ENCODE results near the gene ATP6AP1.
"Not testable (repeated sequence)": the region's sequence is repeated elsewhere in the genome, so short reads cannot be mapped to it uniquely, and the experiment has no call there.

Gene ATP6AP1

DNA sequence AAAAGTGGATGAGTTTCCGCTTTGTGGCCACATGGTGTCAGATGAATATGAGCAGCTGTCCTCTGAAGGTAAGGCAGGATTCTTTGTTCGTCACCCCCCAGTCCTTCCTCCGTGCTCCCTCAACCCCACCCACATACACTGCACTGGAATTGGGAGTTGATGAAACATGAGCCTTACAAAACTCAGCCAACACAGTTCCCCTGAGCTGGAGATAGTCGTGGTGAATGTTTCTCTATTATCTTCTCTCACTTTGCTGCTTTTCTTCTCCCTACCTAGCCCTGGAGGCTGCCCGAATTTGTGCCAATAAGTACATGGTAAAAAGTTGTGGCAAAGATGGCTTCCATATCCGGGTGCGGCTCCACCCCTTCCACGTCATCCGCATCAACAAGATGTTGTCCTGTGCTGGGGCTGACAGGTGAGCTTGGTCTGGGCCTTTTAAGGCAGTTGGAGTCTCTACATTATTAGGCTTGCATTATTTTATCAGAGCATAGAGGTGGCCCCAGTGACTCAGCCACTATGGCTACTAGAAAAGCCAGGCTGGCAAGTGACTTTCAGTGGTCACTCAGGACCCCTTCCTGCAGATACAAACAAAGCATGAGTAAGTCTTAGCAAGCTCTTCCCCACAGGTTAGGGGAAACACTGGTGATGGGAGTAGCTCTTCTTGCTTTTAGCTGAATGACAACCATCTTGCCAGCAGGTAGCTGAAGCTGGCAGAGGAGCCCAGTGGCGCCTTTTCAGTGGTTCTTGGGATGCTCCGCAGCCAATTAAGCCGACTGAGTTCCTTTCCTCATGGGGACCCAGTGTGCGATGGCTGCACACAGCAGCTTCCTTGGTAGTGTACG, 28.7 kb upstream of the ATP6AP1 start:
- DNase-seq = no peak

- DNase-seq = not testable (repeated sequence)
Observed at GRCh38 chrX:154400369-154400817, 28.1 kb upstream of the ATP6AP1 start.

DNA sequence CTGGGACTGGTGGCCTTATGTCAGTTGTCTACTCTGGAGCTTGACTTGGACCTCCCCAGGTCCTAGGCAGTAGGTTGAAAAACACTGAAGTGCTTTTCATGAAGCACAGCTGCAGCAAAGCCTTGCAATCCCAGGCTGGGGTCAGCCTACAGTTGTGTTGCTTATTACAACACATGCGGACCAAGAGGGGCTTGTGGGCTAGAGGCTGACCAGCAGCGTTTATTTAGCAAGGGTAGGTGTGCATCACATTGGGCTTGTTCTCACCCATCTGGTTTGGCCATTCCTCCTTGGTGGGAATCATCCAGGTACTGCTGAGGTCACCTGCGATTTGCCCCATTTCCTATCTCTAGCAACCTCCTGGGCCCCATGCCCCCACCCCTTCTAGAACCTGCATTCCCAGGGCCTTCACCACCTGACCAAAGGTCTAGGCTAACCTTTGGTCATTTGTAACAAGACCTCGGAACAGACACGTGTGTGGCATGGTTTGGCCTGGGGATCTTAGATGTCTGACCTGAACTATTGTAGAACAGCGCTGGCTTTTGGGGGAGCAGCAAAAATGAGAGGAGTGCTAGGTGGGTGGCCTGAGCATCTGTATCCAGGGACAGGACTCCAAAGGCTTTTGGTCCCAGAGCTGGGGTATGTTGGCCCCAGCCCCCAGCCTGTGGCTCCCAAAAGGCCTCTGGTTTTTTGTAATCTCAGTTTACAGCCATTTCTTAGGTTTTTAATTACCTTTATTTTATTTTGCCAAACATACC, 27.3 kb upstream of the ATP6AP1 start:
- no peak for DNase-seq

GRCh38 chrX:154401918-154402621, 26.4 kb upstream of the ATP6AP1 start:
- DNase-seq = no peak

DNA sequence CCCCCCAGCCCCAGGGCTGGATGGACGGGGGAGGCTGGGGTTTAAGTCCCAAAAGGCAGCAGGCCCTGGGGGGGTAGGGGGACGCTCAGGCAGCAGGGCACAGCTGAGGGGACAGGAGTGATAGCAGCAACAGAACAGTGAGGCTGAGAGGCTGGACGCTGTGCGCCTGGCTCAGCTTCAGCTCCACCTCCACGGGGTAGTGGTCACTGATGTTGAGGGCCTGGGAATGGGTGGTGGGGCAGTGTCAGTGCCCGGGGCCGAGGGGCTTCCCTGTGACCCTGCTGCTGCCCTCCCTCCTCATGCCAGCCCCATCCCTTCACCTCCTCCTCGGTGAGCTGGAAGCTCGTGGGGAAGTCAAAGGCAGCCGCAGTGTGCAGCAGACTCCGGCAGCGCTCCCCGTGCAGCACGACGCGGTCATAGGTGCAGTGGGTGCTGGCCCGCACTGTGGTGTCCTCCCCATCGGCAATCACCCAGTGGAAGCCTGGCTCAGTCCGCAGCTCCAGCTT, 25.8 kb upstream of the ATP6AP1 start:
- DNase-seq = no peak

GRCh38 chrX:154403192-154403591, 25.3 kb upstream of the ATP6AP1 start:
- DNase-seq = no peak

DNA sequence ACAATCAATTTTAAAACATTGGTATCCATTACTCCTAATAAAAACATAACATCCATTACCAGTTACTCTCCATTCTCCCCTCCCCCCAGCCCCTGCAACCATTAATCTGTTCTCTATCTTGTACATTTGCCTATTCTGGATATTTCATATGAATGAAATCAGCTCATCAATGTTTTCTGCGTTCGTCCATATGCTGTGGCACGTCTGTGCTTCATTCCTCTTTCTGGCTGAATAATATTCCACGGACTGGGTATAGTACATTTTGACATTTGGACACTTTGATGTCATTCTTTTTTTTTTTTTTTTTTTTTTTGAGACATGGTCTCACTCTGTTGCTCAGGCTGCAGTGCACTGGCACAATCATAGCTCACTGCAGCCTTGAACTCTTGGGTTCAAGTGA, 24.6 kb upstream of the ATP6AP1 start:
- no peak for DNase-seq

DNA sequence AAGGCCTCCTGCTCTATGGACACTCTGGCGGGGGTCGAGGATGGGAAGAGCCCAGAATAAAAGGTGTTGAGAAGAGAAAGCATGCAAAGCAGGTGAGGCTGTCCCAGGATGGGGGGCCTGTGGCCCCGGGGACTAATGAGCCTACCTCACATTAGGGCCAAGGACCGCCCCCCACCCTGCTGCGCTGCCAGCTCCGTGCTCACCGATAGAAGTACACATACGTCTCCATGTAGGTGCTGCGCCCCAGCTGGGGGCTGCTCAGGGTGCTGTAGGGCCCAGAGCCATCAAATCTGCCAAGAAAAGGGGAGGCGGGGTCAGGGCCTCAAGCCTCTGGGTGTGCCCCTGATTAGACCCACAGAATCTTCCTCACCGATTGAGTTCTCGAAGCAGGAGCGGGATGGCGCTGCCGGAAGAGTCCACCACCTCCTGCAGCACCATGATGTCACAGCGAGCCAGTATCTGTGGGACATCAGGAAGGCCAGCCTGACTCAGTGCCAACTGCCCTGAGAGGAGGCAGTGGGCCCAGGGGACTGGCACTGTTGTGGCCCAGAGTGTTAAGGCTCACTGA, 23.8 kb upstream of the ATP6AP1 start:
- no peak for DNase-seq

DNA sequence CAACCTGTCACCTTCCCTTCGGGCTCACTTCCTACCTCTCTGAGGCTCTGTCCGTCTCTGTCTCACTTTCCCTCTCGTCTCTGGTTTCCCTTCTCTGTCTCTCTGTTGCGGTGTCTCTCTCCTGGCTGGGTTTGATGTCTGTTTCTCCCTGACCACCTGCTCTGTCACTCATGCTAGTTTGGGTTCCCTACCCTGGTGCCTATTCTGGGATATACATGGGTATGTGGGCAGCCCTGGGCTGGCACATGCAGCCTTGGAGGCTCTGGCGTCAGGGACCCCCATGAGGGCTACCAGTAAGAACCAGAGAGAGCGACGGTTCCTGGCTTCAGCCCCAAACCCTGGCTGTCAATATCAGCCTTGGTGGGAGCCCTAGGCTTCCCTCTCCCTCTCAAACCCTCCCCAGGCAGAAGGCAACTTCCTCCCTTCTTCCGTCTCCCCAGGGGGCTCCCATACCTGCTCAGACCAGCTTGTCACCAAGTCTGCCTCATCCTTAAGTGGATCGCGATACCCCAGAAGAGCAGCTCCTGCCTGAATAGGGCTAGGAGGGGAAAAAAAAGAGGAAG, 19.7 kb upstream of the ATP6AP1 start:
- no peak for DNase-seq

DNA sequence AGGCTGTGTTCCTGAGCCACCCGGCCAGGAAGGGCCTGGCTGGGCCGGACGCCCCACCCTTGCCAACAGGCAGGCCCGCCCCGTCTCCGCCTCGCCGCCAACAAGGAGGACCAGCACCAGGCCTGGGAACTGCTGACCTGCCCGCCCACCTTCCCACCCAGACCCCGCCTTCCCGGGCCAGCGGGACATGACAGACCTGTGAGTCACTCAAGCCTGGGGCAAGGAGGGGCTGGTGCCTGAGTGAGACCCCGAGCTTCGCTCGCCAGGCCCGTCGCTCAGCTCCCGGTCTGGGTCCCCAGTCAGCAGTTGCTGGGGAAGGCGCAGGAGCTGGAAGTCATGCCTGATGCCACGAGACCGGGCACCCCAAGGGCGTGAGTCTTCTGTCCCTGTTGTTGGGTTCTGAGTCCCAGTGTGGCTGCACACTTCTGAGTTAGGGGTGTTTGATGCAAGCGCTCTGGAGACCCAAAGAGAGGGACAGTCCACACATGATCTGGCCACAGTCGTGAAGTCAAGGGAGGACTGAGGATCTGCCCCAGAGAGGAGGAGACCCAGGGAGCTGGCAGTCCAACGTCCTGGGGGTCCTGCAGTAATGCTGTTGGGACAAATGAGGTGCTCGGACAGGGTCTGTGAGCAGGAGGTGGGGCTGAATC, 19.1 kb upstream of the ATP6AP1 start, which contains the start of gene DNASE1L1:
DNASE1L1 (minus strand) TSS at position 33 of the 650 bp plus-strand sequence. CDS start 3,686 bp downstream, outside the sequence.
- no peak for DNase-seq

- no peak for DNase-seq
Observed at GRCh38 chrX:154411981-154412340, 16.5 kb upstream of the ATP6AP1 start.

DNA sequence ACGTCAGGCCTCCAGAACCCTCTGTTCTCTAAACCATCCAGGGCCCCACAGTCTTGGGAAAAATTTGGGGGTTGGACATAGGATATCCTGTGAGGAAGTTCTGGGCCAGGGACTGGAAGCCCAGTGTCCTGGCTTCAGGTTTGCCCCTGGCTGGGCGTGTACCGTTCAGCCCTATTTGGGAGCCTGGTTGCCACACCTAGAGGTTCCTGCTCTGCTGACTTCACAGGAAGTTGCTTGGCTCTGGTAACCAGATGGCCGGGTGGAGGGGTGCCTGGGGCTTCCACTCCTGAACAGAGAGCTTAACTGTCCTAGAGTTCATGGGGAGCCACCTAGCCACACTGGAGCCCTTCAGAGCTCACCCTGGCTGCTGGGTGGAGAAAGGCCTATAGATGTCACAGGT, 16.0 kb upstream of the ATP6AP1 start:
- DNase-seq = no peak

DNA sequence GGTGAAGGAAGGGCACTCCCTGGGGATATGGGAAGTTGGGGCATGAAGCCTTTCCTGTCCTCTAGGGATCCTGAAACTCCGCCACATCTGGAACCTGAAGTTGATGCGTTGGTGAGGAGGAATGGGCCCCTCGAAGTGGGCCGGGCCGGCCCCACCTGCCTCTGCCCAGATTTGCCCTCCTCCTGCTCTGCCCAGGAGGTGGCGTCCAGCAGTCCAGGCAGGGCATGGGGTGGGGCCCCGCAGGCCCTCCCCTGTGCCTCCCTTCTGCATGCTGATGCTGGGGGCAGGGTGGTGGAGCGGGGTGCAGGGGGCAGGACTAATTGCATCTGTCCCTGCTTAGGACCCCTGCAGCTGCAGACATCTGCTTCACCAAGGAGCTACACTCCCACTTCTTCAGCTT, 15.3 kb upstream of the ATP6AP1 start:
- no peak for DNase-seq

DNA sequence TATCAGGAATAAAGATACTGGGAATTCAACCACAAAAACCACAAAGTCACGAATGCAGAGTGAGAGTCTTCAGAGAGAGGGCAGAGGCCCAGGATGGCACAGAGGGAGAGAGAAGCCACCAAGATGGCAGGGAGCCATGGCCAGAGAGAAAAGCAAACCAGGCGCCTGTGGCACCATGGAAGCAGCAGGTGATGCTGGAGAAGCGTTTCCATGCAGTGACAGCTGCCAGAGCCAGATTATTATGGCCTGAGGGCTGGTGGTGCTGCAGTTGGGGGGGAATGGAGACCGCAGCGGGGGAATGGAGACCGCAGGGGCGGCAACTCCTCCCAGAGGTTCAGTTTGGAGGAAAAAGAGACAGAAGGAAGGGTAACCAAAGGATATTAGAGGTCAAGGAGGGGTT, 11.3 kb upstream of the ATP6AP1 start:
- DNase-seq = no peak

DNA sequence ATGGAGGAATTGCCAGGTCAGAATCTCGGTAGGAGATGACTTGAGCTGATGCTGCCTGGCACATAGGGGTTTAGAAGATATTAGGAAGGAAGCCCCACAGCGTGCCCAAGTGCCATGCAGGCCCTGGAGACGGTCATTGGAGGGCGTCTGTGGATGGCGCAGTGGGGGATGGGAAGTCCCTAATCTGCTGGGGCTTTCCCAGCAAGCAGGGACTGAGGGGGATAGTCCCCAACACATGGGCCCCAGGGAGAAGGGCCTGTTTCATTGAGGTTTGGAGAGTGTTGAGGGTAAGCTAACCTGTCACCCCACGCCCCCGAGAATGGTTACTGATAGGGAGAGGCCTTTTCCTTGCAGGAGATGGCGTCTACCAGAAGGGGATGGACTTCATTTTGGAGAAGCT, 9.3 kb upstream of the ATP6AP1 start:
- DNase-seq = no peak

DNA sequence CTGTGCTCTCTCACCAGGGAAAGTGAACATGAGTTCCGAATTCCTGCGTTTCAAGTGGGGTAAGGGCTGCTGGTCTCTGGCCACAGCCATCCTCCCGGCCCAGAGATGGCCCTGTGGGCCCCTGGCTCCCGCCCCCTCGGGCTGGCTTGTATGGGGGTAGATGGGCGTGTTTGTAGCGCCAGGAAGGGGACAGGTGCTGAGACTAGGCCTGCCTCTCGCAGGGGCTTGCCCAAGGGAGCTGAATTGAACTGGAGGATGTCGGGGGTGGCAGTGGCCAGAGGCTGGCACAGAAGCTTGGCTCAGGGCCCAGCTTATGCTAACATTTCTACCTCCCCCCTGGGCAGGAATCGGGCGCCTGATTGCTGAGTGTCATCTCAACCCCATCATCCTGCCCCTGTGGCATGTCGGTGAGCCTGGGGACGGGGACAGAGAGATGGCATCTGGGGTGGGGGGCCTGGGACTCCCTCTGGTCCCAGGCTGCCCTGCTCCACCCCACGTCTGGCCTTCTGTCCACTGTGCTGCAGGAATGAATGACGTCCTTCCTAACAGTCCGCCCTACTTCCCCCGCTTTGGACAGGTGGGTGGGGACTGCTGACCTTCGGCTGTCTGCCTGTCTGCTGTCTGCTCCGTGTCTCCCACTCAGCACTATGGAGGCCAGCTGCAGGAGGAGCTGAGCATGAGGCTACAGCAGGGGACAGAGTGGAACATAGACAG, 8.6 kb upstream of the ATP6AP1 start:
- no peak for DNase-seq

GRCh38 chrX:154420402-154420756, 8.1 kb upstream of the ATP6AP1 start:
- no peak for DNase-seq

GRCh38 chrX:154426916-154427770, 1.3 kb upstream of the ATP6AP1 start:
- no peak for DNase-seq

- no peak for DNase-seq
Observed at GRCh38 chrX:154429711-154430110, 1.2 kb downstream of the ATP6AP1 start.

GRCh38 chrX:154430479-154430878, 2.0 kb downstream of the ATP6AP1 start:
- no peak for DNase-seq
